Measurements from ENCODE around the gene MYBPH. TPM values are rescaled to one million over a fixed set of nuclear protein-coding genes. Genes with fewer than 3 reads are reported as not detected.

The MYBPH gene
- total and polyA plus RNA-seq, 10 of the 15 experiments (the other 5 are each of a cell fraction or from before 2014, with no cell fraction given) = 0.06 to 0.10 TPM; not detected in 8

GRCh38 chr1:203188686-203189232, 13.1 kb upstream of the MYBPH start:
- FAIRE-seq = no peak
- SMC1A ChIA-PET (ENCODE audit: uncharacterized antibody, unreplicated experiment) = interaction anchor here (1.6 kb wide), 1 partner anchor 22 kb away, joined by 4 read pairs; no protein-coding TSS in a partner anchor
- in situ Hi-C loops (cut with MboI) = no loop called here

More at GRCh38 chr1:203188686-203189232, 13.1 kb upstream of the MYBPH start:
- WGBS (ENCODE audit: insufficient coverage, insufficient replicate concordance, low lambda C conversion rate, missing lambda C conversion rate) = 50% methylated on average over 4 of the region's 4 CpGs
- H3K27ac ChIP-seq (ENCODE audit: control insufficient read depth, insufficient read depth) = no peak overlapping the region
- H2AFZ ChIP-seq (ENCODE audit: control insufficient read depth, low read depth, low read length) = no peak overlapping the region
- ChIA-PET RAD21 (ENCODE audit: unreplicated experiment) (no interaction called here), CTCF (interaction anchor here (1.3 kb wide), 1 partner anchor 16 kb away, joined by 4 read pairs; no protein-coding TSS in a partner anchor), POLR2A (no interaction called here)
- no peaks in the 10 kb centered on the region for H3K36me3 ChIP-seq (ENCODE audit: control insufficient read depth in 2 of 2, insufficient read depth in 2 of 2, low read length in 1 of 2)
- H3K9me3 ChIP-seq (replicated peaks; ENCODE audit: control insufficient read depth, insufficient read depth, low read length) = no peaks in the 10 kb centered on the region
- H4K20me1 ChIP-seq (ENCODE audit: control insufficient read depth, insufficient read depth) = no peaks in the 10 kb centered on the region
- DNase-seq (ENCODE audit: low read depth, low spot score) = no peak
- intact Hi-C loops (cut with micrococcal nuclease; ENCODE audit: unreplicated experiment) = no loop called here
- no peaks in the 10 kb centered on the region for H3K27me3 ChIP-seq (replicated peaks in 1 of 2; ENCODE audit: control insufficient read depth in 2 of 2, insufficient read depth in 2 of 2, low read length in 1 of 2)
- TF ChIP-seq MAX (IDR thresholded peaks at IDR 0.05; ENCODE audit: low read depth, low read length) (no peak), SUZ12 (IDR thresholded peaks at IDR 0.05; ENCODE audit: unreplicated experiment) (no peak), NR2C1 (IDR thresholded peaks at IDR 0.05) (no peak), MTA2 (IDR thresholded peaks at IDR 0.05; ENCODE audit: low read depth) (no peak), CHD4 (IDR thresholded peaks at IDR 0.05) (no peak), HCFC1 (IDR thresholded peaks at IDR 0.05; ENCODE audit: low read length) (no peak), CEBPZ (IDR thresholded peaks at IDR 0.05; ENCODE audit: low read depth, low read length) (no peak), SIN3A (IDR thresholded peaks at IDR 0.05; ENCODE audit: low read depth, low read length) (no peak), NR2F1 (conservative IDR thresholded peaks at IDR 0.05) (no peak), BACH1 (IDR thresholded peaks at IDR 0.05; ENCODE audit: borderline replicate concordance) (no peak)
- no TSS peak for BruUV-seq (replicated peaks)
- no peak overlapping the region for H3K4me3 ChIP-seq
- no peaks in the 10 kb centered on the region for H3K4me1 ChIP-seq (ENCODE audit: control insufficient read depth, insufficient read depth, low read length)
- ATAC-seq = no peak
- no peak overlapping the region for H3K9ac ChIP-seq (ENCODE audit: control insufficient read depth, insufficient read depth, low read length)
- no peak overlapping the region for H3K4me2 ChIP-seq (ENCODE audit: control insufficient read depth, insufficient read depth)
- H3K79me2 ChIP-seq (ENCODE audit: control insufficient read depth, insufficient read depth, low read length) = no peaks in the 10 kb centered on the region
